H1 (cell line): Measurements from ENCODE around the gene RHOBTB1. TPM values are rescaled to one million over a fixed set of nuclear protein-coding genes. Genes with fewer than 3 reads are reported as not detected.

Source experiments
- CTCF ChIA-PET: fragments of 300-600 bp; sonication (Branson Sonifier 250); formaldehyde crosslinking; loops from one replicate; lab custom pipeline; 2021; ENCODE audit not compliant: partially characterized antibody; lab: Charles Lee
- POLR2A ChIA-PET: fragments of 300-600 bp; sonication (Branson Sonifier 250); formaldehyde crosslinking; loops from one replicate; lab custom pipeline; 2021; ENCODE audit warnings: inconsistent platforms; ENCODE audit not compliant: partially characterized antibody; lab: Charles Lee
- DNase-seq, 2 experiments: peaks; one replicate each; pipeline versions ENCODE4 v3.0.0 to v3.0.0-alpha.2; 2010 to 2022; ENCODE audit warnings: low spot score in 2 of 2, low read depth in 1 of 2, mixed read lengths in 1 of 2
- FAIRE-seq: peaks from 2 replicates; lab custom pipeline; 2011; peaks lifted over from hg19 to GRCh38; lab: Jason Lieb, UNC
- H2AFZ ChIP-seq: 2 replicates; pipeline ENCODE4 v1.8.1; 2012; ENCODE audit warnings: low read length, inconsistent platforms
- H2AK5ac ChIP-seq: 2 replicates; pipeline ENCODE4 v1.6.1; 2013; ENCODE audit warnings: low read depth, low read length
- H2BK120ac ChIP-seq: replicated peaks from 2 replicates; pipeline ENCODE3; 2013; ENCODE audit warnings: low read depth, low read length, inconsistent platforms
- H2BK12ac ChIP-seq: 2 replicates; pipeline ENCODE4 v1.6.1; 2013; ENCODE audit warnings: low read depth, low read length
- H2BK15ac ChIP-seq: 2 replicates; pipeline ENCODE4 v1.6.1; 2013; ENCODE audit warnings: low read length
- H2BK20ac ChIP-seq: 2 replicates; pipeline ENCODE4 v1.6.1; 2013; ENCODE audit warnings: low read length
- H2BK5ac ChIP-seq: 2 replicates; pipeline ENCODE4 v1.6.1; 2013; ENCODE audit warnings: low read depth, low read length
- H3K14ac ChIP-seq: 2 replicates; pipeline ENCODE4 v1.6.1; 2013; ENCODE audit warnings: inconsistent platforms; ENCODE audit not compliant: insufficient read length
- H3K18ac ChIP-seq: 2 replicates; pipeline ENCODE4 v1.6.1; 2013; ENCODE audit warnings: low read length; ENCODE audit errors: extremely low read depth
- H3K23ac ChIP-seq: 2 replicates; pipeline ENCODE4 v1.6.1; 2013; ENCODE audit warnings: inconsistent platforms; ENCODE audit not compliant: insufficient read length
- H3K23me2 ChIP-seq: 2 replicates; pipeline ENCODE4 v1.6.1; 2013; ENCODE audit warnings: low read depth, low read length
- H3K27ac ChIP-seq: 2 replicates; pipeline ENCODE4 v1.6.1; 2011; ENCODE audit warnings: low read depth, low read length, inconsistent platforms
- H3K27me3 ChIP-seq, 4 experiments: replicated peaks in 1 of 4; 1 replicate in 1 of 4; 2 replicates in 3 of 4; pipeline versions ENCODE4 v1.6.1 to v1.8.1; 2011 to 2013; ENCODE audit warnings: low read length in 3 of 4, mild to moderate bottlenecking in 3 of 4, inconsistent platforms in 2 of 4, mixed read lengths in 2 of 4, moderate library complexity in 1 of 4; ENCODE audit not compliant: control insufficient read depth in 3 of 4, insufficient read depth in 3 of 4; ENCODE audit errors: extremely low read depth in 1 of 4
- H3K36me3 ChIP-seq, 4 experiments: 2 replicates each; pipeline versions ENCODE4 v1.6.1 to v1.8.1; 2011 to 2013; ENCODE audit warnings: mild to moderate bottlenecking in 4 of 4, low read length in 3 of 4, moderate library complexity in 2 of 4, control low read depth in 1 of 4, inconsistent platforms in 1 of 4; ENCODE audit not compliant: insufficient read depth in 4 of 4, control insufficient read depth in 2 of 4
- H3K4ac ChIP-seq: replicated peaks from 2 replicates; pipeline ENCODE3; 2013; ENCODE audit warnings: low read length, low read depth, mixed read lengths, inconsistent platforms; ENCODE audit not compliant: insufficient read length
- H3K4me1 ChIP-seq, 4 experiments: replicated peaks in 1 of 4; 1 replicate in 1 of 4; 2 replicates in 3 of 4; pipeline versions ENCODE4 v1.6.1 to v1.8.1; 2011 to 2013; ENCODE audit warnings: low read length in 3 of 4, inconsistent platforms in 2 of 4, mixed read lengths in 1 of 4; ENCODE audit not compliant: insufficient read depth in 4 of 4, control insufficient read depth in 3 of 4
- H3K4me2 ChIP-seq, 2 experiments: 2 replicates each; pipeline versions ENCODE4 v1.6.1 to v1.8.1; 2011 to 2013; ENCODE audit warnings: low read depth in 2 of 2, low read length in 2 of 2, control low read depth in 1 of 2, inconsistent platforms in 1 of 2, mild to moderate bottlenecking in 1 of 2; ENCODE audit not compliant: insufficient read depth in 1 of 2
- H3K4me3 ChIP-seq, 4 experiments: fragments of 200-600, 300-600 bp in 1 of 4; sonication (generic), shearing (Covaris generic), sonication (Bioruptor Twin) in 1 of 4; 2 replicates each; pipeline versions ENCODE4 v1.5.1 to v1.8.1; 2011 to 2016; ENCODE audit warnings: low read length in 4 of 4, low read depth in 3 of 4, control low read depth in 2 of 4, inconsistent platforms in 2 of 4, mild to moderate bottlenecking in 2 of 4, mixed read lengths in 1 of 4, moderate library complexity in 1 of 4; ENCODE audit not compliant: insufficient read depth in 2 of 4; ENCODE audit errors: extremely low read depth in 1 of 4
- H3K56ac ChIP-seq: replicated peaks from 2 replicates; pipeline ENCODE3; 2013; ENCODE audit warnings: low read depth, mild to moderate bottlenecking, mixed read lengths, low read length, inconsistent platforms; ENCODE audit not compliant: insufficient read length
- H3K79me1 ChIP-seq: 2 replicates; pipeline ENCODE4 v1.6.1; 2013; ENCODE audit warnings: low read depth, low read length, control low read depth
- H3K79me2 ChIP-seq, 2 experiments: 2 replicates each; pipeline versions ENCODE4 v1.6.1 to v1.8.1; 2012 to 2013; ENCODE audit warnings: low read length in 2 of 2, mild to moderate bottlenecking in 2 of 2, inconsistent platforms in 1 of 2; ENCODE audit not compliant: insufficient read depth in 2 of 2, control insufficient read depth in 1 of 2
- H3K9ac ChIP-seq, 4 experiments: replicated peaks in 1 of 4; 1 replicate in 1 of 4; 2 replicates in 3 of 4; pipeline versions ENCODE4 v1.6.1 to v1.8.1; 2011 to 2013; ENCODE audit warnings: low read depth in 3 of 4, low read length in 3 of 4, control low read depth in 2 of 4, mild to moderate bottlenecking in 2 of 4, moderate library complexity in 2 of 4, inconsistent platforms in 1 of 4; ENCODE audit errors: extremely low read depth in 1 of 4
- H3K9me3 ChIP-seq, 2 experiments: 2 replicates each; pipeline versions ENCODE4 v1.6.1 to v1.8.1; 2012 to 2013; ENCODE audit warnings: mild to moderate bottlenecking in 2 of 2, moderate library complexity in 2 of 2, control low read depth in 1 of 2, inconsistent platforms in 1 of 2, low read depth in 1 of 2, low read length in 1 of 2, mixed read lengths in 1 of 2; ENCODE audit not compliant: insufficient read depth in 2 of 2
- H4K20me1 ChIP-seq, 2 experiments: replicated peaks in 1 of 2; 2 replicates each; pipeline versions ENCODE3 to v1.8.1; 2011 to 2013; ENCODE audit warnings: inconsistent platforms in 2 of 2, low read length in 2 of 2, mild to moderate bottlenecking in 1 of 2; ENCODE audit not compliant: insufficient read depth in 2 of 2, control insufficient read depth in 1 of 2
- H4K5ac ChIP-seq: 2 replicates; pipeline ENCODE4 v1.6.1; 2013; ENCODE audit warnings: low read length, low read depth, mixed read lengths, inconsistent platforms; ENCODE audit not compliant: insufficient read length
- H4K8ac ChIP-seq: 2 replicates; pipeline ENCODE4 v1.8.0; 2013; ENCODE audit warnings: mild to moderate bottlenecking, moderate library complexity, low read length, inconsistent platforms; ENCODE audit not compliant: insufficient read depth; ENCODE audit errors: extremely low read depth
- H4K91ac ChIP-seq: replicated peaks from 2 replicates; pipeline ENCODE3; 2013; ENCODE audit warnings: low read length, mixed read lengths, inconsistent platforms; ENCODE audit not compliant: insufficient read length
- EZH2 ChIP-seq: fragments of 200-600 bp; sonication (generic); IDR thresholded peaks from 2 replicates; pipeline ENCODE4 v1.7.1; 2012; ENCODE audit warnings: low read depth, mild to moderate bottlenecking, moderate library complexity, low read length, inconsistent platforms; ENCODE audit not compliant: severe bottlenecking
- HDAC2 ChIP-seq, 2 experiments: fragments of 300-600 bp in 1 of 2; sonication (generic) in 1 of 2; IDR thresholded peaks; 2 replicates each; pipeline ENCODE4 v1.6.1; 2011 to 2012; ENCODE audit warnings: low read depth in 2 of 2, low read length in 2 of 2, mild to moderate bottlenecking in 2 of 2, moderate library complexity in 2 of 2, borderline replicate concordance in 1 of 2, inconsistent platforms in 1 of 2
- JUN ChIP-seq: IDR thresholded peaks from 2 replicates; pipeline ENCODE4 v1.6.1; 2011; ENCODE audit warnings: low read depth, mild to moderate bottlenecking, improper control_type of control experiment, low read length
- KDM5A ChIP-seq: fragments of 200-600 bp; IDR thresholded peaks from 2 replicates; pipeline ENCODE4 v1.7.1; 2012; ENCODE audit warnings: mild to moderate bottlenecking, low read length, inconsistent platforms, mixed read lengths
- RFX5 ChIP-seq: IDR thresholded peaks from 2 replicates; pipeline ENCODE4 v1.6.1; 2011; ENCODE audit warnings: low read depth, low read length, improper control_type of control experiment, borderline replicate concordance
- SIN3A ChIP-seq, 2 experiments: IDR thresholded peaks in 1 of 2; conservative IDR thresholded peaks in 1 of 2; 2 replicates each; pipeline ENCODE4 v1.6.1; 2011 to 2012; ENCODE audit warnings: low read length in 2 of 2, improper control_type of control experiment in 1 of 2, low read depth in 1 of 2, mild to moderate bottlenecking in 1 of 2
- SRF ChIP-seq: IDR thresholded peaks from 2 replicates; pipeline ENCODE4 v1.6.1; 2011; ENCODE audit warnings: mild to moderate bottlenecking, low read depth, low read length, moderate library complexity
- WGBS, 2 experiments: shearing (Covaris generic) in 1 of 2; methylation state at CpG; one replicate each; pipeline versions ENCODE4 v1.1.6 to v1.1.7; 2013 to 2015; ENCODE audit warnings: low lambda C conversion rate in 2 of 2, mixed read lengths in 2 of 2, inconsistent platforms in 1 of 2, low coverage in 1 of 2, missing lambda C conversion rate in 1 of 2; ENCODE audit not compliant: insufficient replicate concordance in 2 of 2, insufficient coverage in 1 of 2, insufficient read length in 1 of 2; ENCODE audit errors: extremely low coverage in 1 of 2, missing lambda C conversion rate in 1 of 2; 5-methylcytosine and 5-hydroxymethylcytosine counted together
- polyA plus RNA-seq, 7 experiments: library from polyadenylated mRNA; depleted of rRNA in 3 of 7; stranded (reverse) in 5 of 7; unstranded in 2 of 7; fragments of >200 nt in 5 of 7; fragments of 200-250 nt in 2 of 7; gene quantifications; 1 replicate in 5 of 7; 2 replicates in 1 of 7; 4 replicates in 1 of 7; pipeline versions ENCODE4 v1.2.1 to v1.2.3, GENCODE V29; 2011 to 2013; ENCODE audit warnings: missing spikeins in 2 of 7, mixed read lengths in 2 of 7
- total RNA-seq: library from RNA; stranded (reverse); fragmentation: NEBNext Ultra II Directional; extraction: Animal tissue kit (Norgen Biotek cat#: 25700); gene quantifications from 2 replicates; pipeline ENCODE4 v1.2.1, GENCODE V29; 2021

RHOBTB1 gene
- total and polyA plus RNA-seq, 2 of the 8 experiments (the other 6 are each of a cell fraction or from before 2014, with no cell fraction given), result 6.1 to 7.4 TPM

DNA sequence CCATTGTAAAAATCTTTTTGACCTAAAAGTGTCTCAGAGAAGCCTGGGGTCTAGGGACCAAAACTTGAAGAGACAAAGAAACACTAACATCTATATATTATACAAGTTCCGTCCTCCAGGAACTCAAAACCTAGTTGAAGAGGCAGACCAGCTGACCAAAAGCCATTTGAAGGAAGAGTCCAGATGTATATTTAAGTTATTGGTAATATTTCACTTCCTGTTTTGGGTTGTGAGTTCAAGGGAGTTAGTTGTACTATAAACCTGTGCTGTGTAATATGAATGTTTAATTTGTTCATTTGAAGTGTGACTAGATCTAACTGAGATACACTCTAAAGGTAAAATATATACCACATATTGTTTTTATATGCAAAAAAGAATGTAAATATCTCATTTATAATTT lies 120.7 kb downstream of the RHOBTB1 start:
- no peak overlapping the region for H2AK5ac ChIP-seq
- H2AFZ ChIP-seq, result no peak overlapping the region
- H3K14ac ChIP-seq, result no peak overlapping the region
- 95% methylated on average over 1 of the region's 1 CpG; no CpG with 5 or more reads in 1 of the 2 experiments for WGBS, 2 experiments
- no peak overlapping the region for H4K8ac ChIP-seq
- no peak overlapping the region for H3K27ac ChIP-seq
- H3K4me3 ChIP-seq, result no peak overlapping the region
- H3K23ac ChIP-seq, result no peak overlapping the region
- no peak overlapping the region for H2BK5ac ChIP-seq
- H3K27me3 ChIP-seq, result no peaks in the 10 kb centered on the region
- FAIRE-seq (no peak), DNase-seq (no peak)
- TF ChIP-seq HDAC2 (IDR thresholded peaks at IDR 0.05; ENCODE audit: borderline replicate concordance in 1 of 2, low read depth in 2 of 2, low read length in 2 of 2) (no peak), JUN (no peak), SRF (no peak), EZH2 (no peak), SIN3A (conservative IDR thresholded peaks at IDR 0.05 in 1 of 2, IDR thresholded peaks at IDR 0.05 in 1 of 2; ENCODE audit: low read depth in 1 of 2, low read length in 2 of 2) (no peak), KDM5A (no peak), RFX5 (no peak)
- no peak overlapping the region for H3K4me2 ChIP-seq
- CTCF ChIA-PET, result interaction anchor here (0.5 to 1.3 kb wide), 3 partner anchors 48 to 941 kb away, joined by 3 to 5 read pairs (median 3); no protein-coding TSS in a partner anchor
- no peaks in the 10 kb centered on the region for H3K23me2 ChIP-seq
- no peaks in the 10 kb centered on the region for H4K20me1 ChIP-seq
- H3K4me1 ChIP-seq, result peaks cover 0 to 3% (median 0%) of the 10 kb centered on the region in 4 experiments; a peak in 1 of 7 replicates
- H3K79me1 ChIP-seq, result no peaks in the 10 kb centered on the region
- no peak overlapping the region for H3K18ac ChIP-seq
- no peak overlapping the region for H3K4ac ChIP-seq
- POLR2A ChIA-PET, result interaction anchor here (0.8 kb wide), 1 partner anchor 44 kb away, joined by 3 read pairs; no protein-coding TSS in a partner anchor
- no peak overlapping the region for H2BK120ac ChIP-seq
- H3K56ac ChIP-seq, result no peak overlapping the region
- no peak overlapping the region for H3K9ac ChIP-seq
- no peak overlapping the region for H2BK20ac ChIP-seq
- H4K91ac ChIP-seq, result no peak overlapping the region
- no peaks in the 10 kb centered on the region for H3K36me3 ChIP-seq
- H4K5ac ChIP-seq, result no peak overlapping the region
- H2BK15ac ChIP-seq, result no peak overlapping the region
- no peaks in the 10 kb centered on the region for H3K79me2 ChIP-seq
- H3K9me3 ChIP-seq, result no peaks in the 10 kb centered on the region
- no peak overlapping the region for H2BK12ac ChIP-seq
